ENCODE measurements around the gene PGS1. TPM values are rescaled to one million over a fixed set of nuclear protein-coding genes. Genes with fewer than 3 reads are reported as not detected.

PGS1 gene
- total and polyA plus RNA-seq, 2 of the 8 experiments (the other 6 are each of a cell fraction or from before 2014, with no cell fraction given): 46.7 to 60.0 TPM

DNA sequence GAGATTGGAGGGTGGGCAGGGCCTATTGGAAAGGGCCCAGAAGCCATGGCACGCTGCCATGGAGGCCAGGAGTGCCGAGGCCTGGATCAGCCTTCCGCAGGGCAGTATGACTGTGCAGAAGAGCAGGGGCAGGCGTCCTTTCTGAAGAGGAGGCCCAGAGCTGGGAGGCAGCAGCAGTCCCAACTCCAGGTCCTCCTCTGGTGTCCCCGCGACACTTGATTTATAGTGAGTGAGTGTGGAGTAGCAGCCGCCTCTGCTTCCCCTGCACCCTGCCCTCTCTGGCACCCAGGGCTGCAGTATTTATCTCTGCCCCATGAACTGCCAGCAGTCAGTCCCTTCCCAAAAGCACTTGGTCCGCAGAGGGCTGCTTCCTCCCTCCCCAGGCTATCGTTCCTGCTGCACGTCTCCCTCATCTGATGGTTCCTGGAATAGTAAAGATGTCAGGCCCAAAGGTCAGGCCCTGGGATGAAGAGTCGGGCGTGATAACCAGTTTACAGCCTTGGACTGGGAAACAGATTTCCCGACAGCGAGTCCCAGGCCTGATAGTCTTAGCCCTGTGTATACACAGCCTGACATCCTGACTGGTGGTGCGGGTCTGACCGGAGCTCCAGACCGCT lies 32.9 kb downstream of the PGS1 start:
- Histone ChIP-seq H2BK15ac (ENCODE audit: low read length) (no peak overlapping the region), H2AFZ (ENCODE audit: low read length) (no peak overlapping the region), H3K27ac (ENCODE audit: low read depth, low read length) (no peak overlapping the region), H3K79me2 (ENCODE audit: control insufficient read depth in 1 of 2, insufficient read depth in 2 of 2, low read length in 2 of 2) (peaks cover 3 to 80% of the 10 kb centered on the region in 2 experiments; a peak in 3 of 4 replicates), H4K20me1 (replicated peaks in 1 of 2; ENCODE audit: control insufficient read depth in 1 of 2, insufficient read depth in 2 of 2, low read length in 2 of 2) (peaks cover 41 to 62% of the 10 kb centered on the region in 2 experiments), H3K14ac (ENCODE audit: insufficient read length) (no peak overlapping the region), H2BK120ac (replicated peaks; ENCODE audit: low read depth, low read length) (no peak overlapping the region), H3K56ac (replicated peaks; ENCODE audit: insufficient read length, low read depth, low read length) (no peak overlapping the region), H2BK5ac (ENCODE audit: low read depth, low read length) (no peak overlapping the region; the same call in 1 of the 2 replicates), H3K9me3 (ENCODE audit: insufficient read depth in 2 of 2, low read depth in 1 of 2, low read length in 1 of 2) (no peaks in the 10 kb centered on the region), H3K23ac (ENCODE audit: insufficient read length) (no peak overlapping the region), H3K36me3 (ENCODE audit: control insufficient read depth in 2 of 4, insufficient read depth in 4 of 4, low read length in 3 of 4) (peaks cover 0 to 13% (median 6%) of the 10 kb centered on the region in 4 experiments; a peak in 3 of 8 replicates), H3K23me2 (ENCODE audit: low read depth, low read length) (no peaks in the 10 kb centered on the region), H3K4me3 (ENCODE audit: extremely low read depth in 1 of 4, insufficient read depth in 2 of 4, low read depth in 3 of 4, low read length in 4 of 4) (no peak overlapping the region), H4K5ac (ENCODE audit: insufficient read length, low read depth, low read length) (no peak overlapping the region), H3K9ac (replicated peaks in 1 of 4; ENCODE audit: extremely low read depth in 1 of 4, low read depth in 3 of 4, low read length in 3 of 4) (no peak overlapping the region), H3K18ac (ENCODE audit: extremely low read depth, low read length) (no peak overlapping the region; the same call in 1 of the 2 replicates), H4K8ac (ENCODE audit: extremely low read depth, insufficient read depth, low read length) (peak overlapping the region; percentile 81; the same call in 1 of the 2 replicates), H3K4ac (replicated peaks; ENCODE audit: insufficient read length, low read depth, low read length) (no peak overlapping the region), H2BK12ac (ENCODE audit: low read depth, low read length) (no peak overlapping the region), H3K79me1 (ENCODE audit: low read depth, low read length) (peaks cover 31% of the 10 kb centered on the region), H3K27me3 (replicated peaks in 1 of 4; ENCODE audit: control insufficient read depth in 3 of 4, extremely low read depth in 1 of 4, insufficient read depth in 3 of 4, low read length in 3 of 4) (no peaks in the 10 kb centered on the region), H3K4me1 (replicated peaks in 1 of 4; ENCODE audit: control insufficient read depth in 3 of 4, insufficient read depth in 4 of 4, low read length in 3 of 4) (peaks cover 0 to 23% (median 11%) of the 10 kb centered on the region in 4 experiments; a peak in 5 of 7 replicates), H4K91ac (replicated peaks; ENCODE audit: insufficient read length, low read length) (no peak overlapping the region), H2BK20ac (ENCODE audit: low read length) (no peak overlapping the region), H2AK5ac (ENCODE audit: low read depth, low read length) (no peak overlapping the region), H3K4me2 (ENCODE audit: insufficient read depth in 1 of 2, low read depth in 2 of 2, low read length in 2 of 2) (no peak overlapping the region)
- CTCF ChIA-PET (ENCODE audit: partially characterized antibody): interaction anchor here (0.9 to 2.7 kb wide), 14 partner anchors 15 to 163 kb away, joined by 3 to 18 read pairs (median 5); no protein-coding TSS in a partner anchor
- no peak for DNase-seq (ENCODE audit: low read depth in 1 of 2, low spot score in 2 of 2)
- POLR2A ChIA-PET (ENCODE audit: partially characterized antibody): interaction anchor here (1.1 to 2.3 kb wide), 3 partner anchors 10 to 31 kb away, joined by 3 to 5 read pairs (median 3); no protein-coding TSS in a partner anchor
- WGBS, 2 experiments (ENCODE audit: extremely low coverage in 1 of 2, insufficient coverage in 1 of 2, insufficient read length in 1 of 2, insufficient replicate concordance in 2 of 2, low coverage in 1 of 2, low lambda C conversion rate in 2 of 2, missing lambda C conversion rate in 1 of 2): 93% methylated on average over 17 of the region's 17 CpGs; no CpG with 5 or more reads in 1 of the 2 experiments
- no peak for FAIRE-seq
- TF ChIP-seq GTF2F1 (IDR thresholded peaks at IDR 0.05; ENCODE audit: borderline replicate concordance, low read depth, low read length) (no peak), RFX5 (IDR thresholded peaks at IDR 0.05; ENCODE audit: borderline replicate concordance, low read depth, low read length) (no peak), ASH2L (IDR thresholded peaks at IDR 0.05; ENCODE audit: low read length) (no peak), HDAC6 (IDR thresholded peaks at IDR 0.05; ENCODE audit: low read depth, low read length) (no peak), CEBPB (IDR thresholded peaks at IDR 0.05; ENCODE audit: low read depth, low read length) (no peak), CHD2 (IDR thresholded peaks at IDR 0.05; ENCODE audit: low read length) (no peak), CHD1 (IDR thresholded peaks at IDR 0.05; ENCODE audit: low read depth, low read length) (no peak), EP300 (IDR thresholded peaks at IDR 0.05; ENCODE audit: borderline replicate concordance in 1 of 2, low read depth in 2 of 2, low read length in 2 of 2) (no peak), NANOG (IDR thresholded peaks at IDR 0.05; ENCODE audit: insufficient read depth, low read depth, low read length, poor library complexity, severe bottlenecking) (no peak), SP1 (IDR thresholded peaks at IDR 0.05; ENCODE audit: low read depth, low read length) (no peak), PHF8 (conservative IDR thresholded peaks at IDR 0.05; ENCODE audit: low read depth, low read length) (no peak)
- TF ChIP-seq, protein P1, sequence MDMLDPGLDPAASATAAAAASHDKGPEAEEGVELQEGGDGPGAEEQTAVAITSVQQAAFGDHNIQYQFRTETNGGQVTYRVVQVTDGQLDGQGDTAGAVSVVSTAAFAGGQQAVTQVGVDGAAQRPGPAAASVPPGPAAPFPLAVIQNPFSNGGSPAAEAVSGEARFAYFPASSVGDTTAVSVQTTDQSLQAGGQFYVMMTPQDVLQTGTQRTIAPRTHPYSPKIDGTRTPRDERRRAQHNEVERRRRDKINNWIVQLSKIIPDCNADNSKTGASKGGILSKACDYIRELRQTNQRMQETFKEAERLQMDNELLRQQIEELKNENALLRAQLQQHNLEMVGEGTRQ (IDR thresholded peaks at IDR 0.05; ENCODE audit: low read length): no peak
